GM21367 (cell line): ENCODE measurements around the gene ADAT3.

Source experiments
- ATAC-seq: cut with Tn5 transposase; IDR thresholded peaks from one replicate; pipeline ENCODE4 v1.9.1; 2021; ENCODE audit not compliant: unreplicated experiment

ADAT3 gene

DNA sequence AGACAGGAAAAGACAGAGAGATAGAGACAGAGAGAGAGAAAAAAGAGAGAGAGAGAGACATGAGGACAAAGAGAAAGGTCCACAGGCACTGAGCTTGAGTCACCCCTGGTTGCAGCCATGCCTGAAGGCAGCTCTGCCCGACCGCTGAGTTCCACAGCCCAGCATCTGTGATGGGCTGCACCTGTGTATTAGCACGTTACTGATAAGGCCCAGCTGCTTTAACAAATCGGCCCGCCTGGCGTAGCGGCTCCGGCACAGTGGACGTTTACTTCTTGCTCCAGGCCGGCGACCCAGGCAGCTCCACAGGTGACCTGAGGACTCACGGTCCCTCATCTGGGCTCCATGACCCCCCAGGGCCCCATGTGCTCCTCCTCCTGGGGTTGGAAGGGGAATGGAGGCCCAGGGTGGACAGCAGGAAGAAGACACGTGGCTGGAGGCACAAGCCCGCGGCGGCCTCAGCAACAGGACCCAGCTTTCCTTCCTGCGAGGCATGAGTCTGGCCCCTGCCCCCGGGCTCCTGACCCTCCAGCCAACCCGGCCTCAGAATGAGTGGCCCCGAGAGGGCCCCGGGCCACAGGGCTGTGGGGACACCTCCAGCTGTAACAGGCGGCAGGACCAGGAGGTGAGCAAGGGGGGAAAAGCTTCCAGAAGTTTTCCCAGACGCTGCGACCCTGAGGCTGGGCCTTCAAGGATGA lies 31.9 kb downstream of the ADAT3 start:
- no peak for ATAC-seq

DNA sequence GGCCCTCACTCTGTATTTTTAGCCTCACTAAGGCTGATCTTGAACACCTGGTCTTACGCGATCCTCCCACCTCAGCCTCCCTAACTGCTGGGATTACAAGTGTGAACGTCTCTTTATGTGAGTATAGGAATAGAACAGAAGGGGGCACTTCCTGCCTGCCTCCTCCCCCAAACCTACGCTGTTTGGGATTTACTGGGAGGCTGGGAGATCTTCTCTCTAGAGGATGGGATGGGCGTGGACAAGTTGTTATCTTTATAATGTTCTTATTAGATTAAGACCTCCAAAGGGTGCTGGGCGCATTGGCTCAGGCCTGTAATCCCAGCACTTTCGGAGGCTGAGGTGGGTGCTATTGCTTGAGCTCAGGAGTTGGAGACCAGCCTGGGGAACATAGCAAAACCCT lies 32.9 kb downstream of the ADAT3 start:
- no peak for ATAC-seq

DNA sequence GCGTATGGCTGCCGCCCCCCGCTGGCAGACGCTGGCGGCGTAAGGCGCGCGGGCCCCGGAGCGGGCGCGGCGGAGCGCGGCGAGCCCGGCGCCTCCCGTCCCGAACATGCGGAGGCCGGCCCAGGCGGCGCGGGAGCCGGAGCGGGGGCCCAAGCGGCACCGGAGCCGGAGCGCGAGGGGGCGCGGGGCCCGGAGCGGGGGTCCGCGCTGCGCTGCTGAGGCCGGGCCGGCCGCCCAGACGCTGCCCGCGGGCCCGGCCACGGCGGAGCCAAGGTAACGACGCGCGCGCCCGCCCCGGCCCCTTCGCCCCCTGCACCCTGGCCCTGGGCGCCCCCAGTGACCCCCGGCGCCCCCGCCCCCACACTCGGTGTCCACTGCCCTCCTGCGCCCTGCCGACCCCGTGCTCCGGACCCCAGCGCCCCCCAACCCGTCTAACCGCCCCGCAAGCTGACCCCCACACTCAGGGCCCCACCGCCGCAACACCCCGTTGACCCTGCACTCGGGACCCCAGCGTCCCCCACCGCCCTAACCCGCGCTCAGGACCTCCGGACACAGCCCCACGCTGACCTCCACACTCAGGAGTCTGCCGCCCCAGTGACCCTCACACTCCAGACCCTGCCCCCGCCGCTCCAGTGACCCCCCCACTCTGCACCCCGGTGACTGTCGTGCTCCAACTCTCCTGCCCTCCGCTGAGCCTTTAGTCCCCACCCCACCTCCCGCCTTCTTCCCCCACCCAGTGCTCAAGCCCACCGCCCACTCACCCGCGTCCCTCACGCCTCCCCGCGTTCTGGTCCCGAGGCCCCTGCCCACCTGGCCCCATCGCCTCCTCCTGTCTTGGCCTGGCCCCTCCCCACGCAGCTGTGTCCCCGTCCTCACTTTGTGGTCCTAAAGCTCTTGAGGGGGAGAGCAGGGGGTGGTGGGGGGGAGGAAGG lies 36.2 kb downstream of the ADAT3 start, which contains the start of gene CSNK1G2:
CSNK1G2 (plus strand) TSS at position 27 of the 932 bp plus-strand sequence. CDS start 28,601 bp downstream, outside the sequence.
- ATAC-seq, result no peak

DNA sequence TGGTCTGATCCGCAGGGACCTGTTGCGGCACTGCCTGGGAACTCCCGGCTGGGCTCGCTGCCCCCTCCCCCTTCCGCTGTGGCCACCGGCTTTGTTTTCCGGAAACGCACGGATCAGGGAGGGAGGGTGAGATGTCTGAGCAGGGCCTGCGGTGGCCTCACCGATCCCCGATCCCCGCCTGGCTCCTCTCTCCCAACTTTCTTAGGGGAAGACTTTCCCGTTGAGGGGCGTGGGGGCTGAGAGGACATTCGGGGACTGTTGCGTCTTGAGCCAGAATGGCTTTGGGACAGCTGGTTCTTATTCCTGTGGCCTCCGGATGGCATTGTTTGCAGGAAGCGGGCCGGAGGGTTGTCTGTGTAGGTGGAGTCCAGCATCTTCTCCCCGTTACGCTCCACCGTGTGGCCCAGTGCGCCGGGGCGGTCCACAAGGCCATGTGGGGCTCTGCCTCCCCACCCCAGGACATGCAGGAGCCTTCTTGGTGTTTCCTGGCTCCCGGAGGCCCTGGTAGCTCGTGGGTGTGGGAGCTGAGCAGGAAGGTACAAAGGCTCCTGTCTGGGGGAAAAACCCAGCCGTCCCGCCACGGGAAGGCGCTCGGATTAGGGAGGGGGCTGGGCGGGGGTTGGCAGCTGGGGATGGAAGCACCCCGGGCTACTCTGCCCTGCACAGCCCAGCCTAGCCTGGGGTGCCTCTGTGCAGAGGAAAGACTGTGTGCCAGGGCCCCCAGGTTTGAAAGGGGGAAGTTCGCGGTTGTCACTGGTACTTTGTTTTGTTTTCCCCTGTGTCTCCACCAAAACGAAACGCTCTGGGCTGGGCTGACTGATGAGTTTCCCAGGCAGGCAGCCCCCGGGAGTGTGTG lies 37.1 kb downstream of the ADAT3 start:
- ATAC-seq, result no peak

DNA sequence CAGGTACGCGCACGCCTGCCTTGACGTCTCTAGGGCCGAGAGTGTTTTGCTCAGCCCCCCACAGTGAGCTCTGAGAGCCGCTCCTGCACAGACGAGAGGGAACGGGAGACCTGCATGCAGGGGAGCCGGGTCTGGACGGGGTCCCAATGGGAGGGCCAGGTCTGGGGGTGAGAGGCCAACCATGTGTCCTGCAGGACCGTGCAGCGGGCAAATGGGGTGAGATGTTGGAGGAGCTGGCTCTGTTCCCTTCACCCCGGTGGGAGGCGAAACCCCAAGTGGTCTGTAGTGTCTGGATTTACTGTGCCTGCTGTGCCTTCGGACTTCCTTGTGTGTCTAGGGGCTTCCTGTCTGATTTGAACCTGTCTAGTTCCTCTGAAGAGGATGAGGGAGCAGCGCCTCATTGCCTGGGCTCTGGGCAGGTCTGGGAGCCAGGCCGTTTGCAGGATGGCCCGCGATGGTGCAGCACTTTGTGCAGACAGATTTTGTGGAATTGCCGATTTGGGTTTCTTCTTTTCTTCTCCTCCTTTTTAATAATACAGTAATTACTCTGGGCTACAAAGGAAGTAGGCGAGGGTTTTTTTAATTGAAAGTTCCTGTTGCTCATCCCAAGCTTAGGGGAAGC lies 37.8 kb downstream of the ADAT3 start:
- ATAC-seq, result no peak

DNA sequence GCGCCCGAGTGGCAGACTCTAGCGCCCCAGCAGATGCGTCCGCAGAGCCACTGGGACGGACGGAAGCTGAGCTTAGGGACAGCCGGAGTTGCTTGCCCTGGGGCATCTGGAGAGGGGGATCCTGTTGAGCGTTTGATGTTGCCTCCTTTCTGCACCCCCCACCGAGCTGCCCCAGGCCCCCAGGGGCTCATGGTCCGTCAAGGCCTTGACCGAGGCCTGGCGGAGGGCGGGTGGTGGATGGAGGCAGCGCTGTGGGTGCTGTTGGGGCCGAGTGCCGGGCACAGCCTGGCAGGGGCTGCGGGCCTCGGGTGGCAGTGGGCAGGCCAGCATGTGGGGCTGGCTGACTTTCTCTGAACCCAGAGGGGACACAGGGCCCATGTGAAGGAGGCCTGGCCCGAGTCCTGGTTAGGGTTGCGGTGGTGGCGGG lies 38.5 kb downstream of the ADAT3 start:
- no peak for ATAC-seq

DNA sequence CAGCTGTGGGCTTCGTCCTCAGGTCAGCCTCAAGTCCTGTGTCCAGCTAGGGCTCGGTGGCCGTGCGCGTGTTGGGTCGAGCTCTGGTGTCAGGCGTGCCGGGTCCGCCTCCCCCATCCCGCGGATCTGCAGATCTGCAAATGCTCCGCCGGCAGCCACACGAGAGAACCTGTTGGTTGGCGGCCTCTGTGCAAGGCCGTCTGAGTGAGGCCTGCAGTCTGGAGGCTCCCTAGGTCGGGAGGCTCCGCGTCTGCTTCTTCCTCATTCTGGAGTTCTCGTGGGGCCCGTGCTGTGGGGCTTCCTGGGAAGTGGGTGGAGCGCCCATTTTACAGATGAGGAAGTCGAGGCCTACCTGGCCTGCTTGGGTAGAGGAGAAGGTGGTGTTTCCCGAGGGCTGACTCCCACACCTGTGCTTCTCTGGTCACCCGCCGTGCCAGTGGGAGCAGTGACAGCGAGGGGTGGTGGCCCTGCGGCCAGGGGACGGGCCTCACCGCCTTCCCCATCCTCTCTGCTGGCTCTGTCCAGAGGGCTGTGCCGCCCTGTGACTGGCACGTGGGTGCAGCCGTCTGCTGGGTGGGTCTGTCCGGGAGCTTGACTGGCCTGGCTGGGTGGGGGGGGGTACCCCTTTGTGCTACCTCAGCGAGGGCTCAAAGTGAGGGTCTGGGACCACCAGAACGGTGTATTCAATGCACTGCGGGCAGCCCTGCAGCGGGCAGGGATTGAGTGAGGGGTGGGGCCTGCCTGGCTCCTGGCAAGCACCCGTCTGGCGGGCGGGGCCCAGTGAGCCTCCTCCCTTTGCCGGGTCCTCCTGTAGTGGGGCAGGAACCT lies 39.1 kb downstream of the ADAT3 start:
- no peak for ATAC-seq

DNA sequence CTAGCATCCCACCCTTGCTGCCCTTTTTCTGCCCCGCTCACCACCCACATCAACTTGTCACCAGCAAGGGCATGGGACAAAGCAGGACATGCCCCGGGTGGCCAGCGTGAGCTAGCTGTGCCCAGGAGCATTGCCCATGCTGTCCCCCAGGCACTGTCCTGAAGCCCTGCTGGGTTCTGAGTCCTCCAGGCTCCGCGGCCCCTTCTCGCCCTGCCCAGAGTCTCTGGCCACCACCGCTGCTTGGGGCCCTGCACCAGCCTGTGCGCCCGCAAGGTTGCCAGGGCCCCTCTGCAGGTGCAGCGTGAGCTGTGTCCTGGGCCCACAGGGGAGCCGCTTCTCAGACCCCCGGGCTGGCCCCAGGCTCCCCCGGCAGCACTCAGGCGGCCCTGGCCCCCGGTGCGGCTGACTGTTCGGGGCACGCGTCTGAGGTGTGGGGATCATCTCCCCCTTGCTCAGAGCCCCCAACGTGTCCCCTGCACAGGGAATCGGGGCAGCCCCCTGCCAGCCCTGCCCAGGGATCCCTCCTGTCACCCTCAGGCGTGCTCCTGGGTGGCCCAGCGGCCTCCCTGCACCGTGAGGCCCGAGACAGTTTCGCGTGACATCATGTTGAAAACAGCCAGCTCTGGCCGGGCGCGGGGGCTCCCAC lies 39.8 kb downstream of the ADAT3 start:
- ATAC-seq, result no peak

DNA sequence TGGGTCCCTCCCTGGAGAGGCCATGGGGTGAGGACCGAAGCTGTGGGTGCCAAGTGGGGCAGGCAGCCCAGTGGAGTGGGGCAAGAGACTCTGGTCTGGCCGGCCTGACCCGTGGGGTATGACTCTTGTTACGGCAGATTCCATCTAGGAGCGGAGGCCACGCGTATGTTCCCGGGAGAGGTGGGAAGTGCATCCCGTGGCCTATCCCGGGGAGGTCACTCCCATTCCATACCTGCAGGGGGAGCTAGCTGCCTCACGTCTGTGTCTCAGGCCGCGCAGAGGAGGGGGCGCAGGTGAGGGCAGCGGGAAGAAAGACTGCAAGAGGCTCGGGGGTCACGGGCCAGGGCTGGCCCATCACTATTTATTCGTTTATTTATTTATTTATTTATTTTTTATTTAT lies 40.7 kb downstream of the ADAT3 start:
- ATAC-seq, result no peak

DNA sequence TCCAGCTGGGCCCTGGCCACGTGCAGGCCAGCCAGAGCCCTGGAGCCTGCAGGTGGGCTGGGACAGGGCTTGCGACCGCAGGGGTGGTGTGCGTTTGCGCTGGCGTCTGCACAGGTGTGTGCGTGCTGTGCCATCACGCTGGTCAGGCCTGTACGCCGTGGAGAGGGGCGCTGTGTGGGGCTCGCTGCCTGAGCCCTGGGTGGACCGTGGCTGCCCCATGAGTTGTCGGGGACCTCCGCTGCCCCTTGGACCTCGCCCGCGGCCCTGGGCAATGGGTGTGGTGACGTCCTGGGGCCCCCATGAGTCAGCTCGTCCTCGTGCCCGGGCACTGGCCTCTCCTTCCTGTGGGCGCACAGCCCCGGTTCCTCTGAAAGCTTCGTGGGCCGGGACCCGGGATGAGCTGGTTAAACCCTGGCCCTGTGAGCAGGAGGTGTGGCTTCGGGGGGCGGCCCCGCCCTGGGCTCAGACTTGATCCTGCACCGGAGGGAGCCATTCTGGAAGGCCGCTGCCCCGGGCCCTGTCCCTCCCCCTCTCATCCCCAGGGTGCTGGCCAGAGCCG lies 42.5 kb downstream of the ADAT3 start:
- ATAC-seq, result no peak

DNA sequence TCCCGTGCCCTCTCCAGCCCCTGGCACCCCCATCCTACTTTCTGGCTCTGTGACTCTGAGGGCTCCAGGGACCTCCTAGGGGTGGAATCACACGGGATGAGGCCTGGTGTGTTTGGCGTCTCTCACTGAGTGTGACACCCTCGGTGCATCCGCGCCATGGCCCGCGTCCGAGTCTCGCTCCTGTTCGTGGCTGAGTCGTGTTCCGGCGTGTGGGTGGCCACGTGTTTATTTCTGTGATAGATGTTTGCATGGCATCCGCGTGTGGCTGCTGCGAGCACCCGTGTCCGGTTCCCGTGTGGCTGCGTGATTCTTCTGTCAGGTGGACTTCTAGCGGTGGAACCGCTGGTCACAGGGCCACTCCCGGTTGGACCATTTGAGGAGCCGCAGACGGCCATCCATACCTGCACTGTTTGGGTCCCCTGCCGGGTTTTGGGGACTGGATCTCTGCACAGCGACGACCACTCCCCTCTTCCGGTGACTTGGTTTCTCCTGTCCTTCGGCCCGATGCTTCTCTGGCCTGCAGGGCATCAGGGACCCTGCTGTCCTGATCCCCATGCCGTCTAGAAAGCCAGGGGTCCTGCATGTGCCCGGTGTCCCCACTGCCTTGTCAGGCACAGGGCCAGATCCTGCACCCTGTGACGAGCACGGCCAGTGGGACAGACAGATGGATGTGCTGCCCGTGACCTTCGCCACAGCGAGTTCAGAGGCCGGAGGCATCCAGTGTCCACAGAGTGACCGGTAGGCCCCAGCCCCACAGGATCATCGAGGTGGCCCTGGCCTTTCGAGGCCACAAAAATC lies 44.3 kb downstream of the ADAT3 start:
- no peak for ATAC-seq

DNA sequence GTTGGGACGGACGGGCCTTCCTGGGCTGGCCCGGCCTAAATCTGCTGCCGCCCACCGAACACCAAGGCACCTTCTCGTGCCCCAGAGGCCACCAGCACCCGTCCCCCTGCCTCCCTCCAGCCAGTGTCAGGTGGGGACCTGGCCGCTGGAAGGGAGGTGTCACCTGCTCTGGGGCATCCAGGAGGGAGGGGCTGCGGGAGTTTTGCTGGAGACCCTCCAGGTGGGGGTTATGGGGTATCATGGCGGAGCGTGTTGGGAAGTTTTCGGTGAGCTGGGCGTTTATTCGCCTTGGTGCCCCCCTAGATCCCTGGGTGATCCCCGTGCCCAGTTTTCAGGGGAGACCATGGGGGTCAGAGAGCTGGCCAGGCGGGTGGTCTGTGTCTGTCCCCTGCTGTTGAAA lies 45.4 kb downstream of the ADAT3 start:
- no peak for ATAC-seq

DNA sequence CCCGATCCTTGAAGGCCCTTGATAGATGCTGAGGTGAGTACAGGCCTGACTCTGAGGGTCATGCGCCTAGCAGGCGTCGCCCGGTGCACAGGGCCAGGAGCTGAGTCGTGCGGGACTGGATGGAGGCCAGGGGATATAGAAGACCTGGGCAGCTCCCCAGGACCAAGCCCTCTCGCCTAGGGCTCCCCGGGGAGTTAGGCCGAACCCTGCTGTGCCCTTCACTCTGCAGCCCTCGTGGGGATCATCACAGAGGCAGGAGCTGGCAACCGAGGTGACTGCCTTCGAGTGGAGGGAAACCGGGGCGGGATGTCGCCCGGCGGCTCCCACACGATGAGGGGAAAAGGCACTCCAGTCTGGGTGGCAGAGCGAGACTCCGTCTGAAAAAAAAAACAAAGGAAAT lies 47.4 kb downstream of the ADAT3 start:
- ATAC-seq, result no peak

DNA sequence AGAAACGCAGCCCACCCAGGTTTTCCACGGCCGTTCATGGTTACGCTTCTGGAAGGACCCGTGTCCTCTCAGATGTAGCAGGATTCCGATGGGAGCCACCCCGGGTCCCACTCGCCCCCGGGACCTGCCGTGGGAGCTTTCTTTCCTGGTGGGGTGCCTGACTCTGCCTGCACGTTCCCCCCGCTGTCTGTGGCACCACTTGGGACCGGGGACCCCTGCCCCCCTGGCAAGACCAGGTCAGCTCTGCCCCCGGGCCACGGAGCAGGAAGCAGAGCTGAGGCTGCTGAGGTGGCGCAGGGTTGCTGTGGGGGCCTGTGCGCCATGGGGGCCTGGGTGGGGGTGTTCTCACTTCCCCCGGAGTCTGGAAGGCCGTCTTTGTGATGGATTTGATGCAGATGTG lies 47.8 kb downstream of the ADAT3 start:
- ATAC-seq, result no peak

DNA sequence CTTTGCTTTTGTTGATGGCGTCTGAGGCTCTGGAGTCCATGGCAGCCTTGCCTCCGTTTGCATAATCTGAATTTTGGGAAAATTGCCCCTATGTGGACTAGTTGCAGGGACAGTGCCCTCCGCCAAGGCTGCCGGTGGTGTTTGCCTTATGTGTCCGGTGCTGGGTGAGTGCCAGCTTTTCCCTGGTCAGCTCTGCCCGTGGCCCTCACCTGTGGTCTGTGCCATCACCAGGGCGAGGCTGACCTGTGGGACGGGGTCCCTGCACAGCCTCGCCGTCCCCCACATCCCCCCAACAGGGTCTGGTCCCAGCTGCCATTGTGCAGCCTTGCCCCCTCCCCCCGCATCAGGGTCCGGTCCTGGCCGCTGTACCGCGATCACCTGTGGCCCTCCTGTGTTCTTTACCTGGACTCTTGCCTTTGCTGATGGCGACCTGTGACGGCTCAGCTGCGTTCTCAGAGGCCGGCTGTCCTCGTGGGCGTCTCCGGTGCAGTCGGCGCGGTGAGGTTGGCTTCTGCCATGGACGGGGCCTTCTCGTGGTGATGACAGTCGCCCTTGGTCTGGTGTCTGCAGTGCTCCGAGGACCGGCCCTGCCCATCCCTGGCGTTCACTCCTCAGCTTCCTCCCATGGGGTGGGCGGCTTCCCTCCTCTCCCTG lies 48.4 kb downstream of the ADAT3 start:
- ATAC-seq, result no peak

DNA sequence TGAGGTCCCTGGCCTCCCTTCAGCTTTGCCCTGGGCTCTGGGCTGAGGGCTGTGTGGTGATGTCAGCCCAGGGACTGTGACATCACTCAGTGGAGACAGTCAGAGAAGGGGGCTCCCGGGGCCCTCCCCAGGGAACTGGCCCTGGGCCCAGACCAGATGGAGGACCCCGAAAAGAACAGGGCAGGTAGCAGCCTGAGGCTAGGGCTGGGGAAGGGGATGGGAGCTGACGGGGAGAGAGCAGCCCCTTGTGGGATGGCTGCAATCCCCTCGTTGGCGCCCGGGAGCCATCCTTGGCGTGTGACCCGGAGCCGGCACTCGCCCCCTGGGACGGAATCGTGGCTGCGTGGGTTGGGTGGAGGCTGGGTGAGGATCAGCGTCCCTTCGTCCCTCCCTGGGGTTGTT lies 49.3 kb downstream of the ADAT3 start:
- no peak for ATAC-seq

DNA sequence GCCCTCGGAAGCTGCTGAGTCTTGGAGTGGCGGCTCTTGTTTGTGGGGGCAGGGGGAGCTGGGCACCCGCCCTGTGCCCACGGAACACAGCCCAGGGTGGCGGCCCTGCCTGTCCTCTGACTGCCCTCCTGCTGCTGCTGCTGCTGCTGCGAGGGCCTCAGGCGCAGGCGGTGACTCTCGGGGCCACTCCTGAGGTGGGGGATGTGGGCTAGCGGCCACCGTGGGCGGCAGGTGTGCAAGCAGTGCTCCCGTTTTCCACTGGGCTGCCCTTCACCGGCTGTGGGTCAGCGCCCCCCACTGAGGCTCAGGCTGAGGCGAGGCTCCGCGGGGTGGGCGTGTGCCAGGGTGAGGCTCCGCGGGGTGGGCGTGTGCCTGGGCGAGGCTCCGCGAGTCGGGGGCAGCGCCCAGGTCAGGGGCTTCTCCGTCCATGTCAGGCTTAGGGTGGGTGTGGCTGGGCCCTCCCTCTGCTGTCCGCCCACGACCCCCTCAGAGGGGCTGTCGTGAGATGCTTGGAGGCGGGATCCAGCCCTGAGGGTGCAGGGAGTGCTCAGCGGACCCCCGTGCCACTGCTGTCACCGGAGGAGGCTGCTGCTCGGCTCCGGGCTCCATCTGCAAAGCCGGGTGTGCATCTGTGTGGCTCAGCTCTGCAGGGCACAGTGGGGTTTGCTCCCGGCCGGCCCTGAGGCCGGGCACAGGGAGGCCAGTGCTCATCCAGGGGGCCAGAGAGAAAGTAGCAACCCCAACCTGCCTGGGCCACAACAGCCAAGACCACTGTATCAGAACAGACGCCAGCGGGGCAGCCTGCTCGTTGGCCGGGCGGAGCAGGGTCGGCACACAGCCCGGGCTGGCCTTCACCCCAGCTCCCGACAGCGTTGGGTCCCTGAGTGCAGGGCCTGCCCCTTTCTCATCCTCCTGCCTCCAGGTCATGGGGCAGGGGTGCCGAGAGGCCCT lies 50.2 kb downstream of the ADAT3 start:
- no peak for ATAC-seq
